LNCAP (cell line): ENCODE measurements around the gene DOCK9.

ENCODE experiments used
- TF ChIP-seq, protein P1 (sequence below): fragments of 450-650 bp; IDR thresholded peaks from 2 replicates; pipeline ENCODE4 v1.5.1; 2017; ENCODE audit warnings: mild to moderate bottlenecking

DOCK9 gene

DNA sequence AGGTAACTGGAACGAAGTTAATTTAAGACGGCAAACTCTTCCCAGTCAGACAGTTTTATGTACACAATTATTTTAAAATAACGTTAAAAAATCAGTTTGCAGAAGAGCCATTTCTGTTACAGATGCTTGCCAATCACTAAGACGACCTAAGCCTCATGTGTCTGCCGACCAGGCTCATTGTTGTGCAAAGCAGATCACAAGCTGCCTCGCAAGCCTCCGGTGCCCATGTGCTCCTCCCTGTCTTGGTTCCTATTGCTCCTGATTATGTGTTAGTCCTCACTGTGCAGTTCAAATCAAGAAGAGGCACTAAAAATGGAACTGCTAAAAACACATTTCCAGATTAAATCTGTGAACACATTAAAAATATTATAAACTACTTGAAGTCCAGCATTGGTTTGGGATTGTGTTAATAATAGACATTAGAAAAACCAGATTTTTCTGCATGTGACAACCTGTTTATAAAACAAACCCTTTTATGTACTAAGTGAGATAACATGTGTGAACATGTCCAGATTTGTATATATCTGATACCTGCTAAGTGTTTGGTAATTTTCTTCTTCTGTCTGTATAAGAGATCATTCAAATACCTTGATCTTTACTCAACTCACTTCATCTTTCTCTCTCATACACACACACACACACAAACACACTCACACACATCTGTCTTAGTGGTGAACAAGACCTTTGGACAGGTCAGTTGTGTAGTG is 143.5 kb downstream of the DOCK9 start:
- TF ChIP-seq, protein P1, sequence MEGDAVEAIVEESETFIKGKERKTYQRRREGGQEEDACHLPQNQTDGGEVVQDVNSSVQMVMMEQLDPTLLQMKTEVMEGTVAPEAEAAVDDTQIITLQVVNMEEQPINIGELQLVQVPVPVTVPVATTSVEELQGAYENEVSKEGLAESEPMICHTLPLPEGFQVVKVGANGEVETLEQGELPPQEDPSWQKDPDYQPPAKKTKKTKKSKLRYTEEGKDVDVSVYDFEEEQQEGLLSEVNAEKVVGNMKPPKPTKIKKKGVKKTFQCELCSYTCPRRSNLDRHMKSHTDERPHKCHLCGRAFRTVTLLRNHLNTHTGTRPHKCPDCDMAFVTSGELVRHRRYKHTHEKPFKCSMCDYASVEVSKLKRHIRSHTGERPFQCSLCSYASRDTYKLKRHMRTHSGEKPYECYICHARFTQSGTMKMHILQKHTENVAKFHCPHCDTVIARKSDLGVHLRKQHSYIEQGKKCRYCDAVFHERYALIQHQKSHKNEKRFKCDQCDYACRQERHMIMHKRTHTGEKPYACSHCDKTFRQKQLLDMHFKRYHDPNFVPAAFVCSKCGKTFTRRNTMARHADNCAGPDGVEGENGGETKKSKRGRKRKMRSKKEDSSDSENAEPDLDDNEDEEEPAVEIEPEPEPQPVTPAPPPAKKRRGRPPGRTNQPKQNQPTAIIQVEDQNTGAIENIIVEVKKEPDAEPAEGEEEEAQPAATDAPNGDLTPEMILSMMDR = no peak

GRCh38 chr13:98831236-98831635 is 146.6 kb downstream of the DOCK9 start:
- TF ChIP-seq, protein P1 = no peak

DNA sequence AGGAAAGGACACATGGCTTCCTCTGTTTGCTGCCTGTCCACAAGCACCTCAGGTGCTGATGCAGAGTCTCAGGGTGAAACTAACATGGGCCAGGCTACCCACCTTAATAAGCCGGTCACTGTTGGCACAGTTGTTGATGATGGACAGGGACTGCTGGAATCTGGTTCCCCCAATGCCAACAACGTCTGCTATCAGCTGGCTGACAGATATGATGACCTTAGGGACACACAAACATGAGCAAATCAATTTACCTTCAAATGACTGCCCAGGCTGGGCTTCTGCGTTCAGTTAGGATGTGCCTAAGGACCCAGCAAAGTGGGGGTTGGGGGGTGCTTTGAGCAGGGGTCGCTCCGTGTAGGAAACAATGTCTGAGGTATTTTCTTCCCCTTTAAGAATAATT is 148.3 kb downstream of the DOCK9 start:
- TF ChIP-seq, protein P1 = no peak

- TF ChIP-seq, protein P1 = no peak
These were observed 149.2 kb downstream of the DOCK9 start for GRCh38 chr13:98828614-98829013.

DNA sequence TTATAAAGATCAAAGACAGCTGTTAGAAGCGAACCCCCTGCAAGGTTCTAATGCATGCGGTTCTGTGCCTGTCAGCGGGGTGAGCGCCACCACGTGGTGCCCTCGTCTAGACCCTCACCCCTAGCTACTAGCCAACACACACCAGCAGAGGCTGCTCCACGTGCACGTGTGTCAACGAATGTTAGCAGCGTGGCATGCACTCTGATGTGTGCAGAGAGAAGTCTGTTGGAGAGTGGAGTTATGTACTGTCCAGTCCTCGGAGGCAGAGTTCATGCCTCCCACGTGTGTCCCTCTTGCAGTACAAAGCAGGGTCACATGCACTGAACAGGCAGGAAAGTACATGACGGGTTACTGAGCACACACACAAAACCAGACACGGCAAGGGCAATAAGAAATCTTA is 150.4 kb downstream of the DOCK9 start:
- TF ChIP-seq, protein P1 = no peak

GRCh38 chr13:98826146-98826545 is 151.7 kb downstream of the DOCK9 start:
- TF ChIP-seq, protein P1 = no peak

GRCh38 chr13:98825659-98826058 is 152.2 kb downstream of the DOCK9 start:
- TF ChIP-seq, protein P1 = no peak
